K562 (cell line): ENCODE results near the gene ZNF558. TPM values are rescaled to one million over a fixed set of nuclear protein-coding genes. Genes with fewer than 3 reads are reported as not detected.
A peak's percentile ranks its signal among the peaks of the same experiment; 100 is the strongest.

ENCODE experiments used
- HES1 ChIP-seq: fragments of 450-650 bp; IDR thresholded peaks from 2 replicates; pipeline ENCODE4 v1.6.1; 2016; ENCODE audit warnings: low read depth, mild to moderate bottlenecking, moderate library complexity
- MCM5 ChIP-seq: fragments of 450-650 bp; IDR thresholded peaks from 2 replicates; pipeline ENCODE4 v1.6.1; 2016; ENCODE audit warnings: low read depth
- POLR2AphosphoS2 ChIP-seq: IDR thresholded peaks from 2 replicates; pipeline ENCODE4 v1.6.1; 2012; ENCODE audit warnings: low read length, improper control_type of control experiment
- PTBP1 ChIP-seq: fragments of 200-400 bp; formaldehyde crosslinking; IDR thresholded peaks from 2 replicates; pipeline ENCODE4 v1.6.1; 2017; ENCODE audit warnings: low read depth, low read length
- RAD51 ChIP-seq: fragments of 450-650 bp; IDR thresholded peaks from 2 replicates; pipeline ENCODE4 v1.7.1; 2016; ENCODE audit warnings: low read depth, mild to moderate bottlenecking, borderline replicate concordance
- RBM15 ChIP-seq: fragments of 200-400 bp; formaldehyde crosslinking; IDR thresholded peaks from 2 replicates; pipeline ENCODE4 v1.6.1; 2018; ENCODE audit warnings: mild to moderate bottlenecking, low read length, moderate library complexity; ENCODE audit not compliant: insufficient read depth
- RUNX1 ChIP-seq: sonication (generic); IDR thresholded peaks from 2 replicates; pipeline ENCODE4 v1.6.1; 2016; ENCODE audit warnings: antibody characterized with exemption, low read depth
- TEAD4 ChIP-seq, 2 experiments: sonication (generic) in 1 of 2; formaldehyde crosslinking in 1 of 2; IDR thresholded peaks; 2 replicates each; pipeline versions ENCODE4 v1.6.1 to v1.8.0; 2012 to 2022; ENCODE audit warnings: borderline replicate concordance in 1 of 2, inconsistent platforms in 1 of 2, low read length in 1 of 2, mild to moderate bottlenecking in 1 of 2, missing genetic modification reagents in 1 of 2
- ZNF354B ChIP-seq: fragments of 250-450 bp; sonication (Bioruptor Pico); IDR thresholded peaks from 2 replicates; pipeline ENCODE4 v1.4.0; 2020
- ZNF445 ChIP-seq: fragments of 250-450 bp; sonication (Bioruptor Pico); IDR thresholded peaks from 2 replicates; pipeline ENCODE4 v1.4.0; 2020; ENCODE audit warnings: low read depth, mild to moderate bottlenecking, moderate library complexity
- ZNF561 ChIP-seq: fragments of 450-650 bp; formaldehyde crosslinking; conservative IDR thresholded peaks from 2 replicates; pipeline ENCODE4 v1.4.0; 2020; ENCODE audit warnings: mild to moderate bottlenecking, moderate library complexity
- ZNF764 ChIP-seq: fragments of 250-450 bp; sonication (Bioruptor Pico); IDR thresholded peaks from 2 replicates; pipeline ENCODE4 v1.4.0; 2020; ENCODE audit warnings: low read depth, mild to moderate bottlenecking, moderate library complexity
- ZSCAN32 ChIP-seq: fragments of 450-650 bp; formaldehyde crosslinking; IDR thresholded peaks from 2 replicates; pipeline ENCODE4 v1.4.0; 2020; ENCODE audit warnings: mild to moderate bottlenecking, moderate library complexity
- polyA plus RNA-seq, 8 experiments: library from polyadenylated mRNA; depleted of rRNA in 4 of 8; stranded (reverse) in 5 of 8; unstranded in 3 of 8; fragments of >200 nt; fragmentation: Nextera tagmentation in 2 of 8; fragmentation: Illumina TruSeq in 1 of 8; extraction: Ambion mirVana in 2 of 8; extraction: Trizol in 1 of 8; gene quantifications; 2 replicates each; pipeline versions ENCODE4 v1.2.1 to v1.2.3, GENCODE V29; 2011 to 2014; ENCODE audit warnings: inconsistent platforms in 1 of 8, missing spikeins in 1 of 8
- total RNA-seq, 7 experiments: library from RNA; depleted of rRNA in 6 of 7; stranded (reverse); fragments of >200 nt in 6 of 7; fragmentation: Illumina TruSeq in 2 of 7; extraction: Trizol in 2 of 7; gene quantifications; 2 replicates each; pipeline versions ENCODE4 v1.2.1 to v1.2.3, GENCODE V29; 2011 to 2021; ENCODE audit warnings: low replicate concordance in 1 of 7
- TF ChIP-seq, protein P1 (sequence below), 2 experiments: fragments of 450-650 bp in 1 of 2; sonication (generic) in 1 of 2; formaldehyde crosslinking in 1 of 2; IDR thresholded peaks; 2 replicates each; pipeline versions ENCODE4 v1.7.1 to v1.9.0; 2016 to 2022; ENCODE audit warnings: inconsistent platforms in 1 of 2, mild to moderate bottlenecking in 1 of 2, missing genetic modification reagents in 1 of 2

ZNF558 gene
- total and polyA plus RNA-seq, 9 of the 15 experiments (the other 6 are each of a cell fraction or from before 2014, with no cell fraction given): 5.4 to 47.6 (median 21.2) TPM

DNA sequence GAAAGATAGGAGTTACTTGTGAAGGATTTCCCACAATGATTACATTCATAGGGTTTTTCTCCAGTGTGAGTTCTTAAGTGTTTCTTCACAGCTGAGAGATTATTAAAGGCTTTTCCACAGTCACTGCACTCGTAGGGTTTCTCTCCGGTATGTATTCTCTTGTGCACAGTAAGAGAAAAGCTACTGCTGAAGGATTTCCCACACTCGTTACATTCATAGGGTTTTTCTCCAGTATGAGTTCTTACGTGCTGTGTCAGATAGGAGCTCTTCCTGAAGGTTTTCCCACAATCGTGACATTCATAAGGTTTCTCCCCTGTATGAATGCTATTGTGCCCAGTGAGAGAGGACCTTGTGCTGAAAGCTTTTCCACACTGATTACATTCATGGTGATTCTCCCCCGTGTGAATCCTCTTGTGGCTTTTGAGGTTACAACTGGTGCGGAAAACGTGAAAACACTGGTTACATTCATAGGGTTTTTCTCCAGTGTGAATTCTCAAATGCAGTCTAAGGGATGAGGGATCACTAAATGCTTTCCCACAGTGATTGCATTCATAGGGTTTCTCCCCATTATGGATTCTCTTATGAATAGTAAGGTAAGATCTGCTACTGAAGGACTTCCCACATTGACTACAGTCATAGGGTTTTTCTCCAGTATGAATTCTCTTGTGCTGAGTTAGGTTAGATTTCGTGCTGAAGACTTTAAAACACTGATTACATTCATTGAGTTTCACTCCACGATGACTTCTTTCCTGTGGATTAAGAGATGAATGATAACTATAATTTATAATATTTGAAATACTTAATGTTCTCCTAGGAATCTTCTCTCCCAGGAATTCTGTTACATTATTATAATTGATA lies 20.6 kb downstream of the ZNF558 start (continued):
- TF ChIP-seq TEAD4 (IDR thresholded peaks at IDR 0.05; ENCODE audit: low read length) (peak; percentile 56; the same call in 1 of the 2 replicates), TEAD4 (CRISPR knock-in tag; IDR thresholded peaks at IDR 0.05; ENCODE audit: borderline replicate concordance) (no peak), PTBP1 (no peak), MCM5 (no peak), HES1 (no peak), RUNX1 (no peak), RBM15 (no peak), POLR2AphosphoS2 (no peak), ZNF445 (CRISPR knock-in tag) (0 out of 2 replicates have a peak, but pooled peaks have one; percentile 59), ZNF764 (CRISPR knock-in tag) (no peak), ZNF561 (CRISPR knock-in tag) (no peak), ZNF354B (CRISPR knock-in tag) (no peak), RAD51 (no peak), ZSCAN32 (CRISPR knock-in tag) (no peak)
- TF ChIP-seq, protein P1, sequence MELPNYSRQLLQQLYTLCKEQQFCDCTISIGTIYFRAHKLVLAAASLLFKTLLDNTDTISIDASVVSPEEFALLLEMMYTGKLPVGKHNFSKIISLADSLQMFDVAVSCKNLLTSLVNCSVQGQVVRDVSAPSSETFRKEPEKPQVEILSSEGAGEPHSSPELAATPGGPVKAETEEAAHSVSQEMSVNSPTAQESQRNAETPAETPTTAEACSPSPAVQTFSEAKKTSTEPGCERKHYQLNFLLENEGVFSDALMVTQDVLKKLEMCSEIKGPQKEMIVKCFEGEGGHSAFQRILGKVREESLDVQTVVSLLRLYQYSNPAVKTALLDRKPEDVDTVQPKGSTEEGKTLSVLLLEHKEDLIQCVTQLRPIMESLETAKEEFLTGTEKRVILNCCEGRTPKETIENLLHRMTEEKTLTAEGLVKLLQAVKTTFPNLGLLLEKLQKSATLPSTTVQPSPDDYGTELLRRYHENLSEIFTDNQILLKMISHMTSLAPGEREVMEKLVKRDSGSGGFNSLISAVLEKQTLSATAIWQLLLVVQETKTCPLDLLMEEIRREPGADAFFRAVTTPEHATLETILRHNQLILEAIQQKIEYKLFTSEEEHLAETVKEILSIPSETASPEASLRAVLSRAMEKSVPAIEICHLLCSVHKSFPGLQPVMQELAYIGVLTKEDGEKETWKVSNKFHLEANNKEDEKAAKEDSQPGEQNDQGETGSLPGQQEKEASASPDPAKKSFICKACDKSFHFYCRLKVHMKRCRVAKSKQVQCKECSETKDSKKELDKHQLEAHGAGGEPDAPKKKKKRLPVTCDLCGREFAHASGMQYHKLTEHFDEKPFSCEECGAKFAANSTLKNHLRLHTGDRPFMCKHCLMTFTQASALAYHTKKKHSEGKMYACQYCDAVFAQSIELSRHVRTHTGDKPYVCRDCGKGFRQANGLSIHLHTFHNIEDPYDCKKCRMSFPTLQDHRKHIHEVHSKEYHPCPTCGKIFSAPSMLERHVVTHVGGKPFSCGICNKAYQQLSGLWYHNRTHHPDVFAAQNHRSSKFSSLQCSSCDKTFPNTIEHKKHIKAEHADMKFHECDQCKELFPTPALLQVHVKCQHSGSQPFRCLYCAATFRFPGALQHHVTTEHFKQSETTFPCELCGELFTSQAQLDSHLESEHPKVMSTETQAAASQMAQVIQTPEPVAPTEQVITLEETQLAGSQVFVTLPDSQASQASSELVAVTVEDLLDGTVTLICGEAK (IDR thresholded peaks at IDR 0.05): peak; percentile 41; the same call in 1 of the 2 replicates
- TF ChIP-seq, protein P1 (CRISPR knock-in tag; IDR thresholded peaks at IDR 0.05): no peak
